22Rv1 (cell line): ENCODE results near the gene PLXNA2.

ENCODE experiments used
- H3K27ac ChIP-seq: fragments of 450-650 bp; 2 replicates; pipeline ENCODE4 v1.5.1; 2017
- ZFX ChIP-seq: fragments of 450-650 bp; IDR thresholded peaks from 2 replicates; pipeline ENCODE4 v1.6.1; 2017; ENCODE audit warnings: antibody characterized with exemption, borderline replicate concordance
- TF ChIP-seq, protein P1 (sequence below): fragments of 450-650 bp; IDR thresholded peaks from 2 replicates; pipeline ENCODE4 v1.5.1; 2017; ENCODE audit warnings: mild to moderate bottlenecking

PLXNA2 gene

DNA sequence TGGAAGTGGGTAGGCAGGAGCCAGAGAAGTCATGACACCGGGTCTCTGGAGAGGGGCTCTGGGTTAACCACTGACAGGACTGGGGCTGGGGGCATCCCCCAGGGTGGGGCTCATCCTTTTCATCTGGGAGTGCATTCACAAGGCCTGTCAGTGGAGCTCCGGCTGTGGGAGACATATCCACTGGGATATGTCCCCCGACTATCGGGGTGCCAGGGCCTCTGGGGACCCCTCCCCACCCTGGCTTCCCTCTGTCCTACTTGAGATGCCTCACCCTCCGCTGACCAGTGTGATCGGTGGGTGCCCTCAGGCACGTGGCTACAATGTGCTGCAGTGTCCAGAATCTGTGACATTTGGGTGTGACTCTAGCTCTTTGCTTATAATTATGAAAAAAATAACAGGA, 240.9 kb downstream of the PLXNA2 start:
- TF ChIP-seq ZFX: no peak
- no peak overlapping the region for H3K27ac ChIP-seq

DNA sequence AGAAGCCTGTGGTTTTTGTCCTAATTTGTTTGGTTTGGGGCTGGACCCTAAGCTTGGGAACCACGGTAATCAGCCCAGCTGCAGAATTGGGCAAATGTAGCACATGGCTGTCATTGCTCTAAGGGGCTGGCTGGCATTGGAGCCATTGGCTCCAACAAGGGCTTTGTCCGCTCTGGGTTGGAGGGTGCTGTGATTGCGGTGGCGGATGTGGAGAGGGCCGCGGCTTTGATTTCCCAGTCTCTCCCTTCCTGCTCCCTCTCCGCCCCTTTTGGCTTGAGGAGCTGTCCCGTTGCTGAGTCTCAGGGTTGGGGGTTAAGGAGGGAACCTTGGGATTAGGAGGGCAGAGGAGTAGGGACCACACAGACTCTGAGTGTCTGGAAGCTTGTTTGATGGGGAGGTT, 241.5 kb downstream of the PLXNA2 start:
- H3K27ac ChIP-seq: no peak overlapping the region
- no peak for TF ChIP-seq ZFX
- TF ChIP-seq, protein P1, sequence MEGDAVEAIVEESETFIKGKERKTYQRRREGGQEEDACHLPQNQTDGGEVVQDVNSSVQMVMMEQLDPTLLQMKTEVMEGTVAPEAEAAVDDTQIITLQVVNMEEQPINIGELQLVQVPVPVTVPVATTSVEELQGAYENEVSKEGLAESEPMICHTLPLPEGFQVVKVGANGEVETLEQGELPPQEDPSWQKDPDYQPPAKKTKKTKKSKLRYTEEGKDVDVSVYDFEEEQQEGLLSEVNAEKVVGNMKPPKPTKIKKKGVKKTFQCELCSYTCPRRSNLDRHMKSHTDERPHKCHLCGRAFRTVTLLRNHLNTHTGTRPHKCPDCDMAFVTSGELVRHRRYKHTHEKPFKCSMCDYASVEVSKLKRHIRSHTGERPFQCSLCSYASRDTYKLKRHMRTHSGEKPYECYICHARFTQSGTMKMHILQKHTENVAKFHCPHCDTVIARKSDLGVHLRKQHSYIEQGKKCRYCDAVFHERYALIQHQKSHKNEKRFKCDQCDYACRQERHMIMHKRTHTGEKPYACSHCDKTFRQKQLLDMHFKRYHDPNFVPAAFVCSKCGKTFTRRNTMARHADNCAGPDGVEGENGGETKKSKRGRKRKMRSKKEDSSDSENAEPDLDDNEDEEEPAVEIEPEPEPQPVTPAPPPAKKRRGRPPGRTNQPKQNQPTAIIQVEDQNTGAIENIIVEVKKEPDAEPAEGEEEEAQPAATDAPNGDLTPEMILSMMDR: no peak

DNA sequence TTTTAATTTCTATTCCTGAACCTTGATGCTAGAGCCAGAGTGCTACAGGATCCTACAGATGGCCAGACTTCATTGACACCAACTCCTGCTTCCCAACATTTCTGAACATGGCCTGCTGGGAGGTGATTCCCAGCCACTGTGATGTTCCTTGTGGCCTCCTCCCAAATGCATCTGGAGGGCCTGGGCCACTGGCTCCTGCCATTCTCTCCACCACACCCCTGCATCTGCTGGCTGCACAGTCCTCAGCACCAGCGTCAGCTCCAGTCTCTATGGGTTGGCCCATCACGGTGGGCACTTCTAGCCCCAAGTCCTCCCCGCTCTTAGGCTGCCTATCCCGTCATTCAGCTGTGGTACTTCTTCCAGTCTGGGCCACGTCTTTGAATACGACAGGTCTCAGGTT, 242.1 kb downstream of the PLXNA2 start:
- H3K27ac ChIP-seq: no peak overlapping the region
- TF ChIP-seq, protein P1: no peak
- TF ChIP-seq ZFX: no peak

DNA sequence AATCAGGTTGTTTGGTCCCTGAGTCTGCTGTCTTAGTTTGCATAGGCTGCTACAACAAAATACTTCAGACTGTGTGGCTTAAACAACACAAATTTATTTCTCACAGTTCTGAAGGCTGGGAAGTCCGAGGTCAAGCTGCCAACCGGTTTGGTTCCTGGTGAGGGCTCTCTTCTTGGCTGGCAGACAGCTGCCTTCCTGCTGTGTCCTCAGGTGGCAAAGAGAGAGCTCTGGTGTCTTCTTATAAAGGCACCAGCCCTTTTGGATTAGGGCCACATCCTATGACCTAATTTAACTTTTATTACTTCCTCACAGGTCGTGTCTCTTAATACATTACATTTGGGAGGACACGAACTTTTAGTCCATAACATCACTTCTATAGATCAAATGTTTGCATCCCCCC, 243.7 kb downstream of the PLXNA2 start:
- TF ChIP-seq, protein P1: no peak
- TF ChIP-seq ZFX: no peak
- H3K27ac ChIP-seq: no peak overlapping the region

DNA sequence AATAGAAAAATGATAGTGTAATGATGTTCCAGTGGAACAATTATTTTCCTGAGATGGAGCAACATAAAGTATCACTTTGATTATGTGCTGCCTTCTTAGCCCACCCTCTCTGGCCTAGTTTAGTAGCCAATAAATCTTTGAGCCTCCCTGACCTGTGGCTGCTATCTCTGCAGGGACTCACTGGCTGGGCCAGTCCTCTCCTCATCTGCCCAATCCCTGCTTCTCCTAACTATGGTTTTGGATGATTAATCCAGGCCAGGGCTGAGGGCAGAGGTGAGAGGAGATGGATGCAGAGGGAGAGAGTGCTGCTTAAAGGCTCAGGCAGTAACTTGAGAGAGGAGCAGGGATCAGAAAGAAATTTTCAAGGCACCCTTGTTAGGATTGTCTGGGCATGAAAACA, 244.2 kb downstream of the PLXNA2 start:
- no peak overlapping the region for H3K27ac ChIP-seq
- TF ChIP-seq ZFX: no peak
- TF ChIP-seq, protein P1: no peak

DNA sequence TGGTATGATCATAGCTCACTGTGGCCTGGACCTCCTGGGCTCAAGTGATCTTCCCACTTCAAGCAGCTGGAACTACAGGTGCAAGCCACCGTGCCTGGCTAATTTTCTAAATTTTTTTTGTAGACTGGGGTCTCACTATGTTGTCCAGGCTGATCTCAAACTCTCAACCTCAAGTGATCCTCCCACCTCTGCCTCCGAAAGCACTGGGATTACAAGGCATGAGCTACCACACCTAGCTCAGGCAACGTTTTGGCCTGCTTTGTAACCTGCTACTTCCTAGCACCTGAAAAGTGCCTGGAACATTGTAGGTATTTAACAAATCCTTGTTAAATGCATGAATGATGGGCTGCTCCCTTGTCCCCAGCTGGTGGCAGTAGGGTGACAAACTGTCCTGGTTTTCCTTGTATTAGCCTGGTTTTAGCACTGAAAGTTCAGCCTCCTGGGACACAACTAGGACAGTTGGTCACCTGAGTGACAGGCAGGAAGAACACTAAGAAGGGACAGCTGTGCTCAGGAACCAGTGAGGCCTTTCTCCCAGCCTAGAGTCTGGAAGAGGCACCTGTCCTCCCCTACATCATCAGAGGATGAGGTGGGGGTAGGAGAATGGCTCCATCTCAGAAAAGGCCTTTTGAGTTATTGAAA, 244.8 kb downstream of the PLXNA2 start:
- H3K27ac ChIP-seq: no peak overlapping the region
- TF ChIP-seq, protein P1: no peak
- no peak for TF ChIP-seq ZFX

DNA sequence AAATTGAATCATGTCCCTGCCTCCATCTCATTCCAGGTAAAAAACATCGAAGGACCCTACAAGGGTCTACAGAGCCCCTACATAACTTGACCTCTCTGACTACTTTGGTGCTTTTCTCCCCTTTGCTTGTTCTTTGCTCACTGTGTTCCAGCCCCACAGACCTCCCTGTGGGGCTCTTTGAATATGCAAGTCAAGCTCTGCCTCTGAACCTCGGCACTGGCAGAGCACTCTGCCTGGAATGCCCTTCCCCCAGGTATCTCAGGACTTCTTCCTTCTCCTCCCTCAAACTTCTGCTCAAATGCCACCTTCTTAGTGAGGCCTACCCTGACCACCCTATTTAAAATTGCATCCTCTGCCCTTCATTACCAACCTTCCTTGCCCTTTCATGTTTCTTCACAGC, 245.5 kb downstream of the PLXNA2 start:
- TF ChIP-seq, protein P1: no peak
- TF ChIP-seq ZFX: no peak
- no peak overlapping the region for H3K27ac ChIP-seq
